CD14-positive monocyte (primary cell): ENCODE results near the gene ZBP1. TPM values are rescaled to one million over a fixed set of nuclear protein-coding genes. Genes with fewer than 3 reads are reported as not detected.

Source experiments
- DNase-seq, 3 donors: peaks; one replicate each; pipeline ENCODE4 v3.0.0-alpha.2; 2011 to 2022
- H2AFZ ChIP-seq: 2 replicates; pipeline ENCODE4 v1.6.0; 2012; ENCODE audit warnings: mild to moderate bottlenecking, low read depth, low read length, inconsistent platforms; ENCODE audit not compliant: insufficient read depth, poor library complexity, severe bottlenecking
- H3K27ac ChIP-seq, 2 donors: 1 replicate in 1 of 2; 2 replicates in 1 of 2; pipeline ENCODE4 v1.5.1; 2012 to 2013; ENCODE audit warnings: low read length in 2 of 2, control low read depth in 1 of 2, inconsistent platforms in 1 of 2, low read depth in 1 of 2, mild to moderate bottlenecking in 1 of 2
- H3K27me3 ChIP-seq, 2 donors: one replicate each; pipeline versions ENCODE4 v1.6.0 to v1.6.1; 2011 to 2013; ENCODE audit warnings: low read length in 2 of 2; ENCODE audit not compliant: control insufficient read depth in 2 of 2, insufficient read depth in 2 of 2
- H3K36me3 ChIP-seq, 2 donors: replicated peaks in 1 of 2; 1 replicate in 1 of 2; 2 replicates in 1 of 2; pipeline versions ENCODE4 v1.5.1 to v1.6.1; 2012 to 2013; ENCODE audit warnings: low read length in 2 of 2, control low read depth in 1 of 2, inconsistent platforms in 1 of 2, mild to moderate bottlenecking in 1 of 2; ENCODE audit not compliant: insufficient read depth in 2 of 2, control insufficient read depth in 1 of 2
- H3K4me1 ChIP-seq, 2 donors: 1 replicate in 1 of 2; 2 replicates in 1 of 2; pipeline versions ENCODE4 v1.5.1 to v1.6.1; 2012 to 2013; ENCODE audit warnings: low read length in 2 of 2, control low read depth in 1 of 2, inconsistent platforms in 1 of 2, mild to moderate bottlenecking in 1 of 2, moderate library complexity in 1 of 2; ENCODE audit not compliant: insufficient read depth in 2 of 2, control insufficient read depth in 1 of 2
- H3K4me2 ChIP-seq: replicated peaks from 2 replicates; pipeline ENCODE3; 2012; ENCODE audit warnings: low read length, moderate library complexity, mild to moderate bottlenecking; ENCODE audit not compliant: poor library complexity, severe bottlenecking; ENCODE audit errors: extremely low read depth
- H3K4me3 ChIP-seq, 3 experiments: fragments of 200-600 bp in 1 of 3; sonication (generic) in 1 of 3; replicated peaks in 1 of 3; 1 replicate in 2 of 3; 2 replicates in 1 of 3; pipeline ENCODE4 v1.5.1; 2011 to 2013; ENCODE audit warnings: low read length in 3 of 3, mild to moderate bottlenecking in 3 of 3, control low read depth in 2 of 3, low read depth in 2 of 3, inconsistent platforms in 1 of 3, moderate library complexity in 1 of 3
- H3K79me2 ChIP-seq: 2 replicates; pipeline ENCODE4 v1.6.0; 2012; ENCODE audit warnings: mild to moderate bottlenecking, control low read depth, inconsistent platforms, low read length, moderate library complexity; ENCODE audit not compliant: insufficient read depth
- H3K9ac ChIP-seq: 2 replicates; pipeline ENCODE4 v1.6.0; 2017; ENCODE audit warnings: low read length, mild to moderate bottlenecking; ENCODE audit not compliant: insufficient read depth, poor library complexity, severe bottlenecking
- H3K9me3 ChIP-seq, 2 donors: replicated peaks in 1 of 2; 1 replicate in 1 of 2; 2 replicates in 1 of 2; pipeline versions ENCODE4 v1.5.1 to v1.6.1; 2012 to 2013; ENCODE audit warnings: low read length in 2 of 2, control low read depth in 1 of 2; ENCODE audit not compliant: control insufficient read depth in 1 of 2, insufficient read depth in 1 of 2
- H4K20me1 ChIP-seq: 2 replicates; pipeline ENCODE4 v1.6.0; 2012; ENCODE audit warnings: mild to moderate bottlenecking, low read length, control low read depth, moderate library complexity; ENCODE audit not compliant: insufficient read depth
- H3K27ac Mint-ChIP-seq, 7 donors: one replicate each; pipeline ENCODE4 v1.8.0; 2020; ENCODE audit warnings: mild to moderate bottlenecking in 7 of 7, mixed read lengths in 7 of 7, moderate library complexity in 6 of 7, inconsistent platforms in 2 of 7
- H3K27me3 Mint-ChIP-seq, 3 donors: one replicate each; pipeline ENCODE4 v1.8.0; 2021 to 2022; ENCODE audit warnings: low read depth in 3 of 3, mild to moderate bottlenecking in 3 of 3, mixed read lengths in 3 of 3, moderate library complexity in 3 of 3, inconsistent platforms in 1 of 3
- H3K36me3 Mint-ChIP-seq, 2 donors: one replicate each; pipeline ENCODE4 v1.8.0; 2020; ENCODE audit warnings: mixed read lengths in 2 of 2, inconsistent platforms in 1 of 2, mild to moderate bottlenecking in 1 of 2
- H3K4me1 Mint-ChIP-seq: one replicate; pipeline ENCODE4 v1.8.0; 2020; ENCODE audit warnings: mild to moderate bottlenecking, mixed read lengths
- H3K4me3 Mint-ChIP-seq, 2 donors: one replicate each; pipeline ENCODE4 v1.8.0; 2020; ENCODE audit warnings: mild to moderate bottlenecking in 2 of 2, mixed read lengths in 2 of 2, moderate library complexity in 1 of 2
- H3K9me3 Mint-ChIP-seq, 7 donors: one replicate each; pipeline ENCODE4 v1.8.0; 2020 to 2022; ENCODE audit warnings: mixed read lengths in 7 of 7, mild to moderate bottlenecking in 6 of 7, moderate library complexity in 6 of 7, inconsistent platforms in 2 of 7
- WGBS: methylation state at CpG from one replicate; pipeline ENCODE4 v1.1.5; 2013; ENCODE audit warnings: missing lambda C conversion rate; ENCODE audit not compliant: insufficient coverage; 5-methylcytosine and 5-hydroxymethylcytosine counted together
- intact Hi-C, 2 donors: fragments of 100-400 bp; cut with micrococcal nuclease; formaldehyde crosslinking; loops; one replicate each; pipeline versions ENCODE4 v1.15.0 to v1.15.1; 2023
- polyA plus RNA-seq, 3 donors: library from polyadenylated mRNA; depleted of rRNA in 1 of 3; unstranded in 2 of 3; stranded (reverse) in 1 of 3; fragments of 300-500 nt in 2 of 3; fragments of >200 nt in 1 of 3; fragmentation: Illumina TruSeq in 2 of 3; gene quantifications; 1 replicate in 2 of 3; 2 replicates in 1 of 3; pipeline ENCODE4 v1.2.3, GENCODE V29; 2012 to 2021
- TF ChIP-seq, protein P1 (sequence below): fragments of 200-600 bp; IDR thresholded peaks from one replicate; pipeline ENCODE4 v1.8.0; 2022; ENCODE audit warnings: antibody characterized with exemption, mild to moderate bottlenecking

ZBP1 gene
- polyA plus RNA-seq, 3 donors: 2.8 to 25.9 (median 3.0) TPM

DNA sequence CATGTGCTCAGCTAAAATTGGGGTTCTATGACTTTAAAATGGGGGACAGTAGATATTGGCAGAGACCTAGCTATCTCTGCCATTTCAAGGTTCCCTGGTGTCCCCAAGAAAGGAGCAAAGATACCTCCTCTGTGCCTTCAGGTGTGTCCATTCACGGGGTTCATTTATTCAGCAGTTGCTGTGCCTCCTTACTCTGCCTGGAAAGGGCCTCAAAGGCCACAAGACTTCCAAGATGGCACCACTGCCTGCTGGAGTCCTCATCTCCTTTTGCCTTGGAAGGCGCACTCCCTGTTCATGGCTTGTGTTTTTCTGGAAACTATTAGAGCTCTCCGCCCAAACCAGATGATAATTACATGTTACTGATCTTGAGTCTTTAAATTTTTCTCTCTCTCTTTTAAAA, 3.9 kb upstream of the ZBP1 start:
- H3K79me2 ChIP-seq: peaks cover 14% of the 10 kb centered on the region
- peaks cover 16 to 18% (median 17%) of the 10 kb centered on the region in 7 donors for H3K9me3 Mint-ChIP-seq
- H3K9ac ChIP-seq: no peak overlapping the region
- peaks cover 9 to 13% of the 10 kb centered on the region in 2 donors for H3K9me3 ChIP-seq
- WGBS: 100% methylated on average over 1 of the region's 3 CpGs
- H3K36me3 ChIP-seq: peaks cover 0 to 11% of the 10 kb centered on the region in 2 donors
- no peak overlapping the region for H2AFZ ChIP-seq
- H4K20me1 ChIP-seq: no peaks in the 10 kb centered on the region
- no peak overlapping the region for H3K4me2 ChIP-seq
- H3K4me3 ChIP-seq: no peak overlapping the region
- intact Hi-C loops: loop anchor here in 1 of 2 donors (10.0 kb wide), 2 partner anchors 91 to 249 kb away; partner anchors contain the start of gene PMEPA1
- no peak overlapping the region for H3K27ac Mint-ChIP-seq
- peaks cover 52 to 62% of the 10 kb centered on the region in 2 donors for H3K4me1 ChIP-seq
- TF ChIP-seq, protein P1, sequence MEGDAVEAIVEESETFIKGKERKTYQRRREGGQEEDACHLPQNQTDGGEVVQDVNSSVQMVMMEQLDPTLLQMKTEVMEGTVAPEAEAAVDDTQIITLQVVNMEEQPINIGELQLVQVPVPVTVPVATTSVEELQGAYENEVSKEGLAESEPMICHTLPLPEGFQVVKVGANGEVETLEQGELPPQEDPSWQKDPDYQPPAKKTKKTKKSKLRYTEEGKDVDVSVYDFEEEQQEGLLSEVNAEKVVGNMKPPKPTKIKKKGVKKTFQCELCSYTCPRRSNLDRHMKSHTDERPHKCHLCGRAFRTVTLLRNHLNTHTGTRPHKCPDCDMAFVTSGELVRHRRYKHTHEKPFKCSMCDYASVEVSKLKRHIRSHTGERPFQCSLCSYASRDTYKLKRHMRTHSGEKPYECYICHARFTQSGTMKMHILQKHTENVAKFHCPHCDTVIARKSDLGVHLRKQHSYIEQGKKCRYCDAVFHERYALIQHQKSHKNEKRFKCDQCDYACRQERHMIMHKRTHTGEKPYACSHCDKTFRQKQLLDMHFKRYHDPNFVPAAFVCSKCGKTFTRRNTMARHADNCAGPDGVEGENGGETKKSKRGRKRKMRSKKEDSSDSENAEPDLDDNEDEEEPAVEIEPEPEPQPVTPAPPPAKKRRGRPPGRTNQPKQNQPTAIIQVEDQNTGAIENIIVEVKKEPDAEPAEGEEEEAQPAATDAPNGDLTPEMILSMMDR: no peak
- no peak overlapping the region for H3K4me3 Mint-ChIP-seq
- peaks cover 0 to 3% (median 0%) of the 10 kb centered on the region in 3 donors for H3K27me3 Mint-ChIP-seq
- no peak for DNase-seq
- H3K27ac ChIP-seq: no peak overlapping the region
- H3K36me3 Mint-ChIP-seq: peaks cover 16 to 21% of the 10 kb centered on the region in 2 donors
- no peaks in the 10 kb centered on the region for H3K27me3 ChIP-seq
- H3K4me1 Mint-ChIP-seq: peaks cover 56% of the 10 kb centered on the region

DNA sequence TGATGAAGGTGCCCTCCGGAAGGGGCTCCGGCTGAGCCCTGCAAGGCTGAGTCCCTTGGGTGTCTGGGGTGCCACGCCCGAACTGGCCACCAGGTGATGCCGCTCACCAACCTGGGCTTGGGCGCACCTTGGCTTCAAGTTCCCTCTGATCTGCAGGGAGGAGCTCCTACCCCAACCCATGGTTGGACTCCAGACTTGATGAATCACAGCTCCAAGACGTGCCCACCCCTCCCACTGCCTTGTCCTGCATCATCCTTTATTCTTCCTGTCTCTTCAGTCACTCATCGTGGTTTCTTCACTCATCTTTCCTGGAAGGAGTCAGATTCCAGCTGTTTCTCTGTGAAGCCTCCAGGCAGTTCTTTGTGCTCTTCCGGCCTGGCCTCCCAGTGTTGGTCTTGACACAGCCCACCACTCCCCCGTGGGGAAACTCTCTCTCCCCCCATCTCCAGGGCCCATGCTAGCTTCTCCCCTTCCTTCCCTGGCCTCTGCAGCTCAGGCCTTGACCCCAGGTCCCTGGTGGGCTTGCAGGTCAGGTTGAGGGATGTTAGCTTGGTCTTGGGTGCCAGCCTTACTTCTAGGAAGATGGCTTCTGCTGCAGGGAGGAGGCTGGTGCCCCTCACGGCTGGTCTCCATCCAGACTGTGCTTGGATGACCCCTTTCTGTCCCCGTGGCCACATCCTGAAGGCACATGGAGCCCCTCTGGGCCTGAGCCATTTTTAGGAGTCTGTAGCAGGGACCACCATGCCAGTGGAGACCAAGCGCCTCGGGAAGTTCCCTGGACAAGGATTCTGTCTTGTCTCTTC, 2.6 kb upstream of the ZBP1 start:
- peaks cover 0 to 4% (median 3%) of the 10 kb centered on the region in 3 donors for H3K27me3 Mint-ChIP-seq
- H3K9me3 ChIP-seq: peaks cover 9 to 13% of the 10 kb centered on the region in 2 donors
- H4K20me1 ChIP-seq: no peaks in the 10 kb centered on the region
- H3K4me3 Mint-ChIP-seq: no peak overlapping the region
- H3K4me2 ChIP-seq: no peak overlapping the region
- peaks cover 16 to 18% (median 17%) of the 10 kb centered on the region in 7 donors for H3K9me3 Mint-ChIP-seq
- intact Hi-C loops: loop anchor here in 1 of 2 donors (10.0 kb wide), 2 partner anchors 92 to 248 kb away; partner anchors contain the start of gene PMEPA1
- peak overlapping the region in 2 of 7 donors; percentile 18 to 38 for H3K27ac Mint-ChIP-seq
- peaks cover 21% of the 10 kb centered on the region in 2 donors for H3K36me3 Mint-ChIP-seq
- H3K27ac ChIP-seq: no peak overlapping the region
- H2AFZ ChIP-seq: no peak overlapping the region
- H3K4me1 ChIP-seq: peaks cover 55 to 62% of the 10 kb centered on the region in 2 donors
- DNase-seq: peak in 2 of 3 donors; percentile 36 to 48
- peaks cover 14% of the 10 kb centered on the region for H3K79me2 ChIP-seq
- WGBS: 80% methylated on average over 11 of the region's 14 CpGs
- peaks cover 0 to 11% of the 10 kb centered on the region in 2 donors for H3K36me3 ChIP-seq
- no peak overlapping the region for H3K4me3 ChIP-seq
- H3K27me3 ChIP-seq: no peaks in the 10 kb centered on the region
- no peak overlapping the region for H3K9ac ChIP-seq
- H3K4me1 Mint-ChIP-seq: peaks cover 61% of the 10 kb centered on the region
- TF ChIP-seq, protein P1: peak; percentile 72
